ENCODE data around the gene ESRRG.
"Not testable (repeated sequence)": the region's sequence is repeated elsewhere in the genome, so short reads cannot be mapped to it uniquely, and the experiment has no call there.

Gene ESRRG

GRCh38 chr1:216723274-216723780 lies at the start of gene ESRRG:
ESRRG (minus strand) TSS chr1:216723429; CDS start chr1:216723299, 130 bp downstream.
- peak; percentile 2 for DNase-seq

- DNase-seq: no peak
Measured at GRCh38 chr1:216771922-216772321, 48.7 kb upstream of the ESRRG start.

GRCh38 chr1:216766633-216767327 lies 43.6 kb upstream of the ESRRG start:
- DNase-seq: no peak

GRCh38 chr1:216765346-216766300 lies 42.4 kb upstream of the ESRRG start:
- DNase-seq: no peak

- DNase-seq: no peak
Measured at GRCh38 chr1:216758161-216758560, 34.9 kb upstream of the ESRRG start.

GRCh38 chr1:216757110-216757509 lies 33.9 kb upstream of the ESRRG start:
- DNase-seq: no peak

- no peak for DNase-seq
Measured at GRCh38 chr1:216750961-216751360, 27.7 kb upstream of the ESRRG start.

- DNase-seq: no peak
Measured at GRCh38 chr1:216750031-216750627, 26.9 kb upstream of the ESRRG start.

GRCh38 chr1:216749232-216749631 lies 26.0 kb upstream of the ESRRG start:
- DNase-seq: no peak

GRCh38 chr1:216742625-216743024 lies 19.4 kb upstream of the ESRRG start:
- no peak for DNase-seq

GRCh38 chr1:216740331-216740730 lies 17.1 kb upstream of the ESRRG start:
- DNase-seq: no peak

- DNase-seq: no peak
Measured at GRCh38 chr1:216739793-216740192, 16.6 kb upstream of the ESRRG start.

- no peak for DNase-seq
Measured at GRCh38 chr1:216732121-216732520, 8.9 kb upstream of the ESRRG start.

GRCh38 chr1:216731562-216731961 lies 8.3 kb upstream of the ESRRG start:
- no peak for DNase-seq

- DNase-seq: no peak
Measured at GRCh38 chr1:216726435-216726834, 3.2 kb upstream of the ESRRG start.

GRCh38 chr1:216722821-216723220 lies 408 bp downstream of the ESRRG start:
- DNase-seq: no peak

- no peak for DNase-seq
Measured at GRCh38 chr1:216721863-216722262, 1.4 kb downstream of the ESRRG start.

GRCh38 chr1:216721062-216721461 lies 2.2 kb downstream of the ESRRG start:
- no peak for DNase-seq

- no peak for DNase-seq
Measured at GRCh38 chr1:216711712-216712111, 11.5 kb downstream of the ESRRG start.

- no peak for DNase-seq
Measured at GRCh38 chr1:216710598-216711333, 12.5 kb downstream of the ESRRG start.

GRCh38 chr1:216710055-216710454 lies 13.2 kb downstream of the ESRRG start:
- DNase-seq: no peak

- no peak for DNase-seq
Measured at GRCh38 chr1:216705676-216706075, 17.6 kb downstream of the ESRRG start.

- DNase-seq: not testable (repeated sequence)
Measured at GRCh38 chr1:216704065-216704464, 19.2 kb downstream of the ESRRG start.

Data from activated CD4-positive, alpha-beta T cell treated with anti-CD3 and anti-CD28 coated beads for 48 hours (primary cell).